Testis (tissue), 3 donors: ENCODE measurements around the gene LRRIQ1. TPM values are rescaled to one million over a fixed set of nuclear protein-coding genes. Genes with fewer than 3 reads are reported as not detected.

ENCODE experiments used
- DNase-seq: peaks from one replicate; pipeline ENCODE4 v3.0.0-alpha.2; 2019
- H3K27ac ChIP-seq, 2 donors: fragments of 200-600 bp; sonication (generic); one replicate each; pipeline ENCODE4 v1.5.1; 2019
- H3K27me3 ChIP-seq: fragments of 200-600 bp; sonication (generic); one replicate; pipeline ENCODE4 v1.5.1; 2019
- H3K36me3 ChIP-seq: fragments of 200-600 bp; sonication (generic); one replicate; pipeline ENCODE4 v1.5.1; 2017; ENCODE audit warnings: low read depth; ENCODE audit errors: missing control alignments
- H3K4me1 ChIP-seq: fragments of 200-600 bp; sonication (generic); one replicate; pipeline ENCODE4 v1.5.1; 2019
- H3K4me3 ChIP-seq, 2 donors: fragments of 200-600 bp; sonication (generic); one replicate each; pipeline ENCODE4 v1.5.1; 2017 to 2019
- H3K9me3 ChIP-seq: fragments of 200-600 bp; sonication (generic); one replicate; pipeline ENCODE4 v1.5.1; 2017
- POLR2A ChIP-seq: fragments of 450-650 bp; IDR thresholded peaks from one replicate; pipeline ENCODE4 v1.6.1; 2017; ENCODE audit warnings: antibody characterized with exemption, mild to moderate bottlenecking, moderate library complexity
- WGBS, 2 donors: methylation state at CpG; one replicate each; pipeline ENCODE4 v1.1.5; 2018; 5-methylcytosine and 5-hydroxymethylcytosine counted together
- intact Hi-C: fragments of 100-400 bp; cut with DNase I; formaldehyde crosslinking; loops from one replicate; pipeline ENCODE4 v1.15.1; 2023; ENCODE audit warnings: low total_unique reads
- polyA plus RNA-seq: library from polyadenylated mRNA; stranded (reverse); fragments of 350-450 nt; fragmentation: Illumina TruSeq; extraction: RNeasy Lipid Tissue Mini Kit (QIAGEN cat#74804); gene quantifications from one replicate; pipeline ENCODE4 v1.2.3, GENCODE V29; 2014; ENCODE audit warnings: low read depth, low replicate concordance; ENCODE audit not compliant: insufficient read depth
- total RNA-seq, 2 donors: library from RNA; depleted of rRNA; stranded (reverse); fragments of >200 nt; gene quantifications; one replicate each; pipeline ENCODE4 v1.2.3, GENCODE V29; 2016
- TF ChIP-seq, protein P1 (sequence below), 3 experiments: fragments of 450-650 bp in 2 of 3; fragments of 200-600 bp in 1 of 3; sonication (generic) in 1 of 3; IDR thresholded peaks; one replicate each; pipeline ENCODE4 v1.5.1; 2016 to 2019; ENCODE audit warnings: antibody characterized with exemption in 3 of 3, mild to moderate bottlenecking in 2 of 3, moderate library complexity in 1 of 3

Gene LRRIQ1
- total and polyA plus RNA-seq, 3 donors from 2014 or later, result 9.6 to 29.0 (median 13.2) TPM

DNA sequence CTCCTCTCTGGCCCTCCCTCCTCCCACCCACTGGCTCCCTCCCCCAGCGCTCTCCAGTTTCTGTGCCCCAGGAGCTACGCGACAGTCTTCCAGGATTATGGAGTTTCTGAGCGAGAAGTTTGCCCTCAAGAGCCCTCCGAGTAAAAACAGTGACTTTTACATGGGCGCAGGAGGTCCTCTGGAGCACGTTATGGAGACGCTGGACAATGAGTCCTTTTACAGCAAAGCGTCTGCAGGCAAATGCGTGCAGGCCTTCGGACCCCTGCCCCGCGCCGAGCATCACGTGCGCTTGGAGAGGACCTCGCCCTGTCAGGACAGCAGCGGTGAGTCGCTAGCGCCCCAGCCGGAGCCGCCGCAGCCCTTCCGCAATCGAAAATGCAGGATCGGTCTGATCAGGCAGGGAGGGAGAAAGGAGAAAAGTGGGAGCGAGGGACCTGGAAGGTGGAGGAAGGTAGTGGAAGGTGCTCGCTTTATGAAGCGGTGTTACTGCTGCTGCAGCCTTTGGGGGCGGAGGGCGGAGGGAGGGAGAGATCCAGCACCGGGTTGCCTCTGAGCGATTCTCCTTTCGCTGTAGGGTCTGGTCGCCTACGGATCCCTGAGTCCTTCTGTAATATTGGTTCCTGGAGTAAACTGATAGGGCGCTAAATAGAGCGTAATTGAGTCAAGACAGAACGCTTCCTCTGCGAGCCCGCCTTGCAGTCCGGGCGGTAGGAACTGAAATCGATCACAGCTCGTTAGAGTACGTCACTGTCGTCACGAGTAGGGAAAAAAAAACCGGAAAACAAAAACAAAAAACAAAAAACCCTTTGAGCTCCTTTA is 244.2 kb downstream of the LRRIQ1 start, which contains the start of gene ALX1:
ALX1 (plus strand) TSS at position 56 of the 819 bp plus-strand sequence; CDS start at position 98, 42 bp downstream.
- H3K36me3 ChIP-seq, result no peaks in the 10 kb centered on the region
- peak; percentile 27 for DNase-seq
- TF ChIP-seq, protein P1, sequence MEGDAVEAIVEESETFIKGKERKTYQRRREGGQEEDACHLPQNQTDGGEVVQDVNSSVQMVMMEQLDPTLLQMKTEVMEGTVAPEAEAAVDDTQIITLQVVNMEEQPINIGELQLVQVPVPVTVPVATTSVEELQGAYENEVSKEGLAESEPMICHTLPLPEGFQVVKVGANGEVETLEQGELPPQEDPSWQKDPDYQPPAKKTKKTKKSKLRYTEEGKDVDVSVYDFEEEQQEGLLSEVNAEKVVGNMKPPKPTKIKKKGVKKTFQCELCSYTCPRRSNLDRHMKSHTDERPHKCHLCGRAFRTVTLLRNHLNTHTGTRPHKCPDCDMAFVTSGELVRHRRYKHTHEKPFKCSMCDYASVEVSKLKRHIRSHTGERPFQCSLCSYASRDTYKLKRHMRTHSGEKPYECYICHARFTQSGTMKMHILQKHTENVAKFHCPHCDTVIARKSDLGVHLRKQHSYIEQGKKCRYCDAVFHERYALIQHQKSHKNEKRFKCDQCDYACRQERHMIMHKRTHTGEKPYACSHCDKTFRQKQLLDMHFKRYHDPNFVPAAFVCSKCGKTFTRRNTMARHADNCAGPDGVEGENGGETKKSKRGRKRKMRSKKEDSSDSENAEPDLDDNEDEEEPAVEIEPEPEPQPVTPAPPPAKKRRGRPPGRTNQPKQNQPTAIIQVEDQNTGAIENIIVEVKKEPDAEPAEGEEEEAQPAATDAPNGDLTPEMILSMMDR (IDR thresholded peaks at IDR 0.05), result no peak
- no peak for TF ChIP-seq POLR2A
- peaks cover 8% of the 10 kb centered on the region for H3K27me3 ChIP-seq
- intact Hi-C loops, result no loop called here
- no peaks in the 10 kb centered on the region for H3K9me3 ChIP-seq
- H3K27ac ChIP-seq, result no peak within 1 kb of the TSS
- peak within 1 kb of the TSS; percentile 32 for H3K4me3 ChIP-seq
- 3 to 8% methylated on average over 36 to 49 of the region's 49 CpGs for WGBS, 2 donors
- H3K4me1 ChIP-seq, result peaks cover 4% of the 10 kb centered on the region

DNA sequence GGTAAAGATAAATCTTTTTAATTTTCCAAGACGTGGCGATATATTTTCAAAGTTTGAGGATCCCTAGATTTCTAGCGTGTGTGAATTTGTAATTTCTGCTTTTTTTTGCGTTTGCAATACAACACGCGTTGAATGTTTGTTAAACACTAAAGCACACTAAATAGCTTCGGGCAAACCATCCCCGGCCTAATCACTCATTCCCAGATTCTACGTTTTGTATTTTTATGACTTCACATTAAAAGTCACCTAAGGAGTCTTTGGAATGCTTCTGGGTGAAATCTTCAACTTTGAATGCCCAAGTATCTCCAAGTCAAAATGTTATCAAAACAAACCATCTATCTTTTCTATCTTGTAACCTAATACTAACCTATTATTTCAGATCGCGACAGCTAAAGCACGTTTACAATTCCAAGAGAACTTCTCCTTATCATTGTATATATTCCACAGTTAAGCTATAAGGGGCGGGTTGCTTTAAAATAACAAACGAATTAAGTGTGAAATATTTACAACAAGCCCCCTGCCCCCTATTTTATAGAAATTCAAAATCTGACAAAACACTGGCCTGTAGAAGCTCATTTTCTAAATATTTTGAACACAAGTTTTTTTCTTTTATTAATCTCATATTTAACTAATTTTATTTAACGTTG is 245.0 kb downstream of the LRRIQ1 start:
- intact Hi-C loops, result no loop called here
- no peak overlapping the region for H3K27ac ChIP-seq
- peak overlapping the region in 1 of 2 donors; percentile 32 for H3K4me3 ChIP-seq
- peaks cover 8% of the 10 kb centered on the region for H3K27me3 ChIP-seq
- TF ChIP-seq, protein P1 (IDR thresholded peaks at IDR 0.05), result no peak
- TF ChIP-seq POLR2A, result no peak
- no peak for DNase-seq
- no peaks in the 10 kb centered on the region for H3K9me3 ChIP-seq
- peaks cover 4% of the 10 kb centered on the region for H3K4me1 ChIP-seq
- 10 to 11% methylated on average over 15 of the region's 15 CpGs for WGBS, 2 donors
- no peaks in the 10 kb centered on the region for H3K36me3 ChIP-seq

DNA sequence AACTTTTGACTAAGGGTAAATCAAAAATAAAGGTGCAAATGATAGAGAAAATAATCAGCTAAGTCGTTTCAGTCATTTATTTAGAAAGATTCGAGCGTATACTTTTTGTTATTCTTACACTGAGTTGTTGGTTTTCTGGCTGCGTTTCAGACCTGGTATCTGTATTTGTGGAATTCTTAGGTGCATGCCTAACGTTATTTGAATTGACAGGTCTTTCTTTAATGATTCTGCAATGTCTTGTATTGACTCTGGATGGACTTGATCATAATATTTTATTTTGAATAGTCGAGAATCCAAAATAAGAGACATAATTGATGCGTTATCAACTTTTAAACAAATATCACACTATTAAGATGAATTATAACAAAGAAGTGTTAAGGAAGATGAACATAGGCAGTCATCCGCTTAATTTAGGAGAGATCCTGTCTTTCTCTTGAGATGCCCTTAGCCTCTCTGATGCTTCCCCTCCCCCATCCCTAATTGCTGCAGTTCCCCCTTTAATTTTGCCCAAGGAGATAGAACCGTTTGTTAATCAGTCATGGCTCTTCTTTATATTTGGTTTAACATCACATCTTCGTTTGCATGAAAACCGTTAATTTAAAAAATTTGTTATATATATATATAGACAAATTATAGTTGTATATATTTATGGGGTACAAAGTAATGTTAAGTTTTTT is 245.6 kb downstream of the LRRIQ1 start:
- H3K27ac ChIP-seq, result no peak overlapping the region
- TF ChIP-seq POLR2A, result no peak
- TF ChIP-seq, protein P1 (IDR thresholded peaks at IDR 0.05), result no peak
- H3K4me3 ChIP-seq, result no peak overlapping the region
- peaks cover 8% of the 10 kb centered on the region for H3K27me3 ChIP-seq
- H3K36me3 ChIP-seq, result no peaks in the 10 kb centered on the region
- no peaks in the 10 kb centered on the region for H3K9me3 ChIP-seq
- intact Hi-C loops, result no loop called here
- 13 to 15% methylated on average over 11 of the region's 11 CpGs for WGBS, 2 donors
- H3K4me1 ChIP-seq, result peaks cover 4% of the 10 kb centered on the region
- DNase-seq, result no peak

DNA sequence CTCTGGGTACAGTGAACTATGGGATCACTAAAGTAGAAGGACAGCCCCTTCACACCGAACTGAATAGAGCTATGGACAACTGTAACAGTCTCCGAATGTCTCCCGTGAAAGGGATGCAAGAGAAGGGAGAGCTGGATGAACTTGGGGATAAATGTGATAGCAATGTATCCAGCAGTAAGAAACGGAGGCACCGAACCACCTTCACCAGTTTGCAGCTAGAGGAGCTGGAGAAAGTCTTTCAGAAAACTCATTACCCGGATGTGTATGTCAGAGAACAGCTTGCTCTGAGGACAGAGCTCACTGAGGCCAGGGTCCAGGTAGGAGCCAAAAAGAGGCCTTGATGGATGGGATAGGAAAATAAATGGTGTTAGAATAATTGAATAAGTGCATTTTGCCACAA is 247.4 kb downstream of the LRRIQ1 start:
- Histone ChIP-seq H3K27me3 (peaks cover 3% of the 10 kb centered on the region), H3K36me3 (no peaks in the 10 kb centered on the region), H3K4me3 (no peak overlapping the region), H3K9me3 (no peaks in the 10 kb centered on the region), H3K4me1 (peaks cover 4% of the 10 kb centered on the region), H3K27ac (no peak overlapping the region)
- TF ChIP-seq, protein P1 (IDR thresholded peaks at IDR 0.05), result no peak
- TF ChIP-seq POLR2A, result no peak
- intact Hi-C loops, result no loop called here
- no peak for DNase-seq
- WGBS, 2 donors, result 41 to 52% methylated on average over 6 of the region's 6 CpGs

Other genes with a start within 250 kb of the LRRIQ1 start
- gene SLC6A15, start 123.6 kb upstream of the LRRIQ1 start, total RNA-seq, result 1 to 10 TPM; 1.7 to 3.1 TPM
- gene SLC6A15, start 123.6 kb upstream of the LRRIQ1 start, polyA plus RNA-seq, result 2.0 TPM
- gene TSPAN19, start 74 bp upstream of the LRRIQ1 start, total RNA-seq, result 1 to 10 TPM; 1.8 to 2.4 TPM
- 7.5 TPM for gene TSPAN19, start 74 bp upstream of the LRRIQ1 start, polyA plus RNA-seq
- under 1 TPM in 1 of 2 donors, not detected in 1; 0.25 TPM for gene ALX1, start 243.9 kb downstream of the LRRIQ1 start, total RNA-seq
- gene ALX1, start 243.9 kb downstream of the LRRIQ1 start, polyA plus RNA-seq, result 0.80 TPM